ENCODE results near the gene NTRK2.

Gene NTRK2

GRCh38 chr9:84945878-84946538, 276.5 kb downstream of the NTRK2 start:
- peaks cover 3% of the 10 kb centered on the region for H3K36me3 ChIP-seq (ENCODE audit: insufficient read depth, low read length)
- H3K4me1 ChIP-seq (ENCODE audit: insufficient read depth, low read length) = peaks cover 22% of the 10 kb centered on the region
- no peaks in the 10 kb centered on the region for H3K9me3 ChIP-seq (ENCODE audit: low read length)
- no peak overlapping the region for H3K4me3 ChIP-seq (ENCODE audit: low read length)
- no peak overlapping the region for H2AFZ ChIP-seq (ENCODE audit: low read depth, low read length)
- H3K27me3 ChIP-seq (ENCODE audit: insufficient read depth, low read length) = no peaks in the 10 kb centered on the region

GRCh38 chr9:84947412-84947972, 278.0 kb downstream of the NTRK2 start:
- no peaks in the 10 kb centered on the region for H3K9me3 ChIP-seq (ENCODE audit: low read length)
- no peak overlapping the region for H2AFZ ChIP-seq (ENCODE audit: low read depth, low read length)
- H3K4me3 ChIP-seq (ENCODE audit: low read length) = no peak overlapping the region
- H3K4me1 ChIP-seq (ENCODE audit: insufficient read depth, low read length) = peaks cover 22% of the 10 kb centered on the region
- H3K36me3 ChIP-seq (ENCODE audit: insufficient read depth, low read length) = peaks cover 6% of the 10 kb centered on the region
- no peaks in the 10 kb centered on the region for H3K27me3 ChIP-seq (ENCODE audit: insufficient read depth, low read length)

- H3K4me1 ChIP-seq (ENCODE audit: insufficient read depth, low read length) = peaks cover 27% of the 10 kb centered on the region
- peaks cover 6% of the 10 kb centered on the region for H3K36me3 ChIP-seq (ENCODE audit: insufficient read depth, low read length)
- H3K9me3 ChIP-seq (ENCODE audit: low read length) = no peaks in the 10 kb centered on the region
These were observed 279.7 kb downstream of the NTRK2 start for GRCh38 chr9:84949258-84949657.

GRCh38 chr9:84949971-84950370, 280.4 kb downstream of the NTRK2 start:
- no peaks in the 10 kb centered on the region for H3K9me3 ChIP-seq (ENCODE audit: low read length)
- H3K27me3 ChIP-seq (ENCODE audit: insufficient read depth, low read length) = no peaks in the 10 kb centered on the region
- H3K36me3 ChIP-seq (ENCODE audit: insufficient read depth, low read length) = peaks cover 6% of the 10 kb centered on the region
- no peak overlapping the region for H3K4me3 ChIP-seq (ENCODE audit: low read length)
- peaks cover 32% of the 10 kb centered on the region for H3K4me1 ChIP-seq (ENCODE audit: insufficient read depth, low read length)
- no peak overlapping the region for H2AFZ ChIP-seq (ENCODE audit: low read depth, low read length)

More at GRCh38 chr9:84949258-84949657, 279.7 kb downstream of the NTRK2 start:
- no peak overlapping the region for H3K4me3 ChIP-seq (ENCODE audit: low read length)
- H2AFZ ChIP-seq (ENCODE audit: low read depth, low read length) = no peak overlapping the region
- H3K27me3 ChIP-seq (ENCODE audit: insufficient read depth, low read length) = no peaks in the 10 kb centered on the region

GRCh38 chr9:84950879-84951811, 281.6 kb downstream of the NTRK2 start:
- Histone ChIP-seq H3K4me3 (ENCODE audit: low read length) (no peak overlapping the region), H3K9me3 (ENCODE audit: low read length) (peaks cover 1% of the 10 kb centered on the region), H2AFZ (ENCODE audit: low read depth, low read length) (no peak overlapping the region), H3K4me1 (ENCODE audit: insufficient read depth, low read length) (peaks cover 23% of the 10 kb centered on the region), H3K27me3 (ENCODE audit: insufficient read depth, low read length) (no peaks in the 10 kb centered on the region), H3K36me3 (ENCODE audit: insufficient read depth, low read length) (peaks cover 12% of the 10 kb centered on the region)

GRCh38 chr9:84953252-84953773, 283.8 kb downstream of the NTRK2 start:
- no peak overlapping the region for H2AFZ ChIP-seq (ENCODE audit: low read depth, low read length)
- peaks cover 19% of the 10 kb centered on the region for H3K4me1 ChIP-seq (ENCODE audit: insufficient read depth, low read length)
- no peak overlapping the region for H3K4me3 ChIP-seq (ENCODE audit: low read length)

GRCh38 chr9:84953797-84954705, 284.5 kb downstream of the NTRK2 start:
- no peaks in the 10 kb centered on the region for H3K27me3 ChIP-seq (ENCODE audit: insufficient read depth, low read length)
- H3K9me3 ChIP-seq (ENCODE audit: low read length) = peaks cover 6% of the 10 kb centered on the region
- H2AFZ ChIP-seq (ENCODE audit: low read depth, low read length) = no peak overlapping the region
- no peak overlapping the region for H3K4me3 ChIP-seq (ENCODE audit: low read length)
- peaks cover 11% of the 10 kb centered on the region for H3K4me1 ChIP-seq (ENCODE audit: insufficient read depth, low read length)
- peaks cover 17% of the 10 kb centered on the region for H3K36me3 ChIP-seq (ENCODE audit: insufficient read depth, low read length)

More at GRCh38 chr9:84953252-84953773, 283.8 kb downstream of the NTRK2 start:
- Histone ChIP-seq H3K27me3 (ENCODE audit: insufficient read depth, low read length) (no peaks in the 10 kb centered on the region), H3K36me3 (ENCODE audit: insufficient read depth, low read length) (peaks cover 14% of the 10 kb centered on the region), H3K9me3 (ENCODE audit: low read length) (peaks cover 6% of the 10 kb centered on the region)

GRCh38 chr9:84955155-84955554, 285.6 kb downstream of the NTRK2 start:
- Histone ChIP-seq H3K4me3 (ENCODE audit: low read length) (no peak overlapping the region), H3K27me3 (ENCODE audit: insufficient read depth, low read length) (no peaks in the 10 kb centered on the region), H3K36me3 (ENCODE audit: insufficient read depth, low read length) (peaks cover 14% of the 10 kb centered on the region), H3K9me3 (ENCODE audit: low read length) (peaks cover 6% of the 10 kb centered on the region), H2AFZ (ENCODE audit: low read depth, low read length) (no peak overlapping the region), H3K4me1 (ENCODE audit: insufficient read depth, low read length) (peaks cover 10% of the 10 kb centered on the region)

GRCh38 chr9:84955971-84956370, 286.4 kb downstream of the NTRK2 start:
- Histone ChIP-seq H3K4me3 (ENCODE audit: low read length) (no peak overlapping the region), H3K9me3 (ENCODE audit: low read length) (peaks cover 6% of the 10 kb centered on the region), H2AFZ (ENCODE audit: low read depth, low read length) (no peak overlapping the region), H3K27me3 (ENCODE audit: insufficient read depth, low read length) (no peaks in the 10 kb centered on the region), H3K4me1 (ENCODE audit: insufficient read depth, low read length) (peaks cover 10% of the 10 kb centered on the region), H3K36me3 (ENCODE audit: insufficient read depth, low read length) (peaks cover 14% of the 10 kb centered on the region)

GRCh38 chr9:84959339-84959738, 289.8 kb downstream of the NTRK2 start:
- peaks cover 6% of the 10 kb centered on the region for H3K9me3 ChIP-seq (ENCODE audit: low read length)
- no peak overlapping the region for H2AFZ ChIP-seq (ENCODE audit: low read depth, low read length)
- H3K36me3 ChIP-seq (ENCODE audit: insufficient read depth, low read length) = peaks cover 11% of the 10 kb centered on the region
- H3K27me3 ChIP-seq (ENCODE audit: insufficient read depth, low read length) = no peaks in the 10 kb centered on the region
- H3K4me3 ChIP-seq (ENCODE audit: low read length) = no peak overlapping the region
- peaks cover 4% of the 10 kb centered on the region for H3K4me1 ChIP-seq (ENCODE audit: insufficient read depth, low read length)

GRCh38 chr9:84966876-84967830, 297.6 kb downstream of the NTRK2 start:
- Histone ChIP-seq H3K36me3 (ENCODE audit: insufficient read depth, low read length) (no peaks in the 10 kb centered on the region), H3K4me1 (ENCODE audit: insufficient read depth, low read length) (peaks cover 9% of the 10 kb centered on the region), H3K27me3 (ENCODE audit: insufficient read depth, low read length) (no peaks in the 10 kb centered on the region), H3K4me3 (ENCODE audit: low read length) (no peak overlapping the region), H2AFZ (ENCODE audit: low read depth, low read length) (no peak overlapping the region), H3K9me3 (ENCODE audit: low read length) (no peaks in the 10 kb centered on the region)

All from neuron (in vitro differentiated cells).